GM19023 (cell line): Measurements from ENCODE around the gene HOXD4.

ENCODE experiments used
- ATAC-seq: cut with Tn5 transposase; IDR thresholded peaks from one replicate; pipeline ENCODE4 v1.9.1; 2021; ENCODE audit warnings: mild to moderate bottlenecking, moderate library complexity; ENCODE audit not compliant: unreplicated experiment

The HOXD4 gene

GRCh38 chr2:176126929-176127773, 24.2 kb upstream of the HOXD4 start:
- no peak for ATAC-seq

- ATAC-seq: no peak
Measured at GRCh38 chr2:176127774-176128072, 23.6 kb upstream of the HOXD4 start.

GRCh38 chr2:176128172-176128981, 23.0 kb upstream of the HOXD4 start:
- ATAC-seq: no peak

- ATAC-seq: no peak
Measured at GRCh38 chr2:176128982-176129796, 22.2 kb upstream of the HOXD4 start, which contains the start of gene HOXD8. HOXD8 (plus strand) TSS chr2:176129705; CDS start chr2:176130367, 662 bp downstream.

- no peak for ATAC-seq
Measured at GRCh38 chr2:176129813-176130146, 21.6 kb upstream of the HOXD4 start.

GRCh38 chr2:176130147-176130956, 21.0 kb upstream of the HOXD4 start:
- ATAC-seq: no peak

- ATAC-seq: no peak
Measured at GRCh38 chr2:176130957-176131847, 20.1 kb upstream of the HOXD4 start.

GRCh38 chr2:176131848-176132158, 19.5 kb upstream of the HOXD4 start:
- ATAC-seq: no peak

GRCh38 chr2:176132205-176133171, 18.9 kb upstream of the HOXD4 start:
- ATAC-seq: no peak

- no peak for ATAC-seq
Measured at GRCh38 chr2:176133389-176133788, 18.0 kb upstream of the HOXD4 start.

- ATAC-seq: no peak
Measured at GRCh38 chr2:176134035-176134434, 17.3 kb upstream of the HOXD4 start.

- no peak for ATAC-seq
Measured at GRCh38 chr2:176135035-176135440, 16.3 kb upstream of the HOXD4 start.

- no peak for ATAC-seq
Measured at GRCh38 chr2:176136374-176137251, 14.7 kb upstream of the HOXD4 start.

- no peak for ATAC-seq
Measured at GRCh38 chr2:176137252-176137580, 14.1 kb upstream of the HOXD4 start.

GRCh38 chr2:176137906-176138305, 13.4 kb upstream of the HOXD4 start:
- no peak for ATAC-seq

- no peak for ATAC-seq
Measured at GRCh38 chr2:176138526-176138922, 12.8 kb upstream of the HOXD4 start.

- ATAC-seq: no peak
Measured at GRCh38 chr2:176138923-176139660, 12.3 kb upstream of the HOXD4 start.
